HepG2 (cell line): ENCODE measurements around the gene SLC22A4. TPM values are rescaled to one million over a fixed set of nuclear protein-coding genes. Genes with fewer than 3 reads are reported as not detected.

Source experiments
- ARID2 ChIP-seq: sonication (generic); formaldehyde crosslinking; IDR thresholded peaks from 2 replicates; pipeline ENCODE4 v1.8.1; 2022; ENCODE audit warnings: mild to moderate bottlenecking, missing genetic modification reagents, borderline replicate concordance
- GLMP ChIP-seq: sonication (generic); formaldehyde crosslinking; IDR thresholded peaks from 2 replicates; pipeline ENCODE4 v1.9.0; 2021; ENCODE audit warnings: missing genetic modification reagents, mild to moderate bottlenecking, borderline replicate concordance
- KDM4B ChIP-seq: sonication (generic); formaldehyde crosslinking; IDR thresholded peaks from 2 replicates; pipeline ENCODE4 v1.4.0; 2020; ENCODE audit warnings: missing genetic modification reagents
- PRDM15 ChIP-seq: sonication (generic); formaldehyde crosslinking; IDR thresholded peaks from 2 replicates; pipeline ENCODE4 v1.4.0; 2020; ENCODE audit warnings: missing genetic modification reagents
- RAD21 ChIP-seq: fragments of 450-650 bp; formaldehyde crosslinking; IDR thresholded peaks from 2 replicates; pipeline ENCODE4 v1.5.0; 2020; ENCODE audit warnings: mild to moderate bottlenecking
- SIX1 ChIP-seq: sonication (generic); formaldehyde crosslinking; IDR thresholded peaks from 2 replicates; pipeline ENCODE4 v1.4.0; 2020; ENCODE audit warnings: missing genetic modification reagents, borderline replicate concordance
- ZBTB1 ChIP-seq: sonication (generic); formaldehyde crosslinking; IDR thresholded peaks from 2 replicates; pipeline ENCODE4 v1.4.0; 2020; ENCODE audit warnings: missing genetic modification reagents, borderline replicate concordance
- ZC3H4 ChIP-seq: sonication (generic); formaldehyde crosslinking; IDR thresholded peaks from 2 replicates; pipeline ENCODE4 v1.4.0; 2020; ENCODE audit warnings: missing genetic modification reagents, borderline replicate concordance
- ZNF160 ChIP-seq: sonication (generic); formaldehyde crosslinking; IDR thresholded peaks from 2 replicates; pipeline ENCODE4 v1.8.0; 2022; ENCODE audit warnings: mild to moderate bottlenecking, inconsistent platforms, missing genetic modification reagents
- ZNF232 ChIP-seq: sonication (generic); formaldehyde crosslinking; IDR thresholded peaks from 2 replicates; pipeline ENCODE4 v1.4.0; 2020; ENCODE audit warnings: missing genetic modification reagents, borderline replicate concordance
- ZNF589 ChIP-seq: sonication (generic); formaldehyde crosslinking; conservative IDR thresholded peaks from 2 replicates; pipeline ENCODE4 v1.8.0; 2022; ENCODE audit warnings: mild to moderate bottlenecking, moderate library complexity, missing genetic modification reagents
- polyA plus RNA-seq, 8 experiments: library from polyadenylated mRNA; depleted of rRNA in 3 of 8; stranded (reverse) in 7 of 8; unstranded in 1 of 8; fragments of >200 nt; fragmentation: Illumina TruSeq in 4 of 8; extraction: Trizol in 4 of 8; gene quantifications; 2 replicates each; pipeline versions ENCODE4 v1.2.1 to v1.2.3, GENCODE V29; 2011 to 2016; ENCODE audit warnings: low read depth in 4 of 8, missing spikeins in 1 of 8, mixed read lengths in 1 of 8; ENCODE audit not compliant: insufficient read depth in 1 of 8
- total RNA-seq, 5 experiments: library from RNA; depleted of rRNA; stranded (reverse); fragments of >200 nt; fragmentation: Illumina TruSeq; extraction: Trizol; gene quantifications; 2 replicates each; pipeline ENCODE4 v1.2.3, GENCODE V29; 2016; ENCODE audit warnings: low read depth in 1 of 5
- TF ChIP-seq, protein P1 (sequence below), 2 experiments: sonication (generic) in 1 of 2; formaldehyde crosslinking in 1 of 2; IDR thresholded peaks; 2 replicates each; pipeline versions ENCODE4 v1.4.0 to v1.6.1; 2016 to 2020; ENCODE audit warnings: borderline replicate concordance in 1 of 2, low read depth in 1 of 2, mild to moderate bottlenecking in 1 of 2, missing genetic modification reagents in 1 of 2
- TF ChIP-seq, protein P2 (sequence below): IDR thresholded peaks from 2 replicates; pipeline ENCODE4 v1.6.1; 2016; ENCODE audit warnings: low read depth, missing genetic modification reagents, missing compliant biosample characterization

SLC22A4 gene
- total and polyA plus RNA-seq, 2 of the 13 experiments (the other 11 are each of a cell fraction or from before 2014, with no cell fraction given): 0.33 to 0.62 TPM

DNA sequence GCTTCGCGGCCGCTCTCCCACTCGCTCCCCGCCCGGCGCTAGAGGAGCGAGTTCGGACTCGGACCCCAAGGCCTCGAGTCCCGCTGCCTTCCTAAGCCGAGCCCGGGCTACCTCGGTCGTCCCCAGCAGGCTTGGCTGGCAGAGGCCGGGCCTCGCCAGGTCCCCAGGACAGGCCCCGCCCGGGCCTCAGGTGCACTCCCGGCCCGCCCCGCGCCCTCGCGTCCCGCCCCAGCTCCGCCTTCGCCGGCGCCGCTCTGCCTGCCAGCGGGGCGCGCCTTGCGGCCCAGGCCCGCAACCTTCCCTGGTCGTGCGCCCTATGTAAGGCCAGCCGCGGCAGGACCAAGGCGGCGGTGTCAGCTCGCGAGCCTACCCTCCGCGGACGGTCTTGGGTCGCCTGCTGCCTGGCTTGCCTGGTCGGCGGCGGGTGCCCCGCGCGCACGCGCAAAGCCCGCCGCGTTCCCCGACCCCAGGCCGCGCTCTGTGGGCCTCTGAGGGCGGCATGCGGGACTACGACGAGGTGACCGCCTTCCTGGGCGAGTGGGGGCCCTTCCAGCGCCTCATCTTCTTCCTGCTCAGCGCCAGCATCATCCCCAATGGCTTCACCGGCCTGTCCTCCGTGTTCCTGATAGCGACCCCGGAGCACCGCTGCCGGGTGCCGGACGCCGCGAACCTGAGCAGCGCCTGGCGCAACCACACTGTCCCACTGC, 75.4 kb downstream of the SLC22A4 start, which contains the start of gene SLC22A5 (continued):
- TF ChIP-seq, protein P1, sequence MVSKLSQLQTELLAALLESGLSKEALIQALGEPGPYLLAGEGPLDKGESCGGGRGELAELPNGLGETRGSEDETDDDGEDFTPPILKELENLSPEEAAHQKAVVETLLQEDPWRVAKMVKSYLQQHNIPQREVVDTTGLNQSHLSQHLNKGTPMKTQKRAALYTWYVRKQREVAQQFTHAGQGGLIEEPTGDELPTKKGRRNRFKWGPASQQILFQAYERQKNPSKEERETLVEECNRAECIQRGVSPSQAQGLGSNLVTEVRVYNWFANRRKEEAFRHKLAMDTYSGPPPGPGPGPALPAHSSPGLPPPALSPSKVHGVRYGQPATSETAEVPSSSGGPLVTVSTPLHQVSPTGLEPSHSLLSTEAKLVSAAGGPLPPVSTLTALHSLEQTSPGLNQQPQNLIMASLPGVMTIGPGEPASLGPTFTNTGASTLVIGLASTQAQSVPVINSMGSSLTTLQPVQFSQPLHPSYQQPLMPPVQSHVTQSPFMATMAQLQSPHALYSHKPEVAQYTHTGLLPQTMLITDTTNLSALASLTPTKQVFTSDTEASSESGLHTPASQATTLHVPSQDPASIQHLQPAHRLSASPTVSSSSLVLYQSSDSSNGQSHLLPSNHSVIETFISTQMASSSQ (IDR thresholded peaks at IDR 0.05; ENCODE audit: low read depth): no peak
- TF ChIP-seq, protein P1 (CRISPR knock-in tag; IDR thresholded peaks at IDR 0.05; ENCODE audit: borderline replicate concordance): peak; percentile 46; the same call in 1 of the 2 replicates
- TF ChIP-seq KDM4B (CRISPR knock-in tag) (peak; percentile 24; the same call in 1 of the 2 replicates), ARID2 (peak; percentile 96), RAD21 (peak; percentile 52), ZBTB1 (CRISPR knock-in tag) (no peak), PRDM15 (CRISPR knock-in tag) (peak; percentile 51; the same call in 1 of the 2 replicates), ZNF160 (CRISPR knock-in tag) (peak; percentile 22), SIX1 (CRISPR knock-in tag) (no peak), GLMP (CRISPR knock-in tag) (peak; percentile 30; the same call in 1 of the 2 replicates), ZNF589 (CRISPR knock-in tag) (no peak), ZC3H4 (CRISPR knock-in tag) (no peak), ZNF232 (peak; percentile 46; the same call in 1 of the 2 replicates)
- TF ChIP-seq, protein P2, sequence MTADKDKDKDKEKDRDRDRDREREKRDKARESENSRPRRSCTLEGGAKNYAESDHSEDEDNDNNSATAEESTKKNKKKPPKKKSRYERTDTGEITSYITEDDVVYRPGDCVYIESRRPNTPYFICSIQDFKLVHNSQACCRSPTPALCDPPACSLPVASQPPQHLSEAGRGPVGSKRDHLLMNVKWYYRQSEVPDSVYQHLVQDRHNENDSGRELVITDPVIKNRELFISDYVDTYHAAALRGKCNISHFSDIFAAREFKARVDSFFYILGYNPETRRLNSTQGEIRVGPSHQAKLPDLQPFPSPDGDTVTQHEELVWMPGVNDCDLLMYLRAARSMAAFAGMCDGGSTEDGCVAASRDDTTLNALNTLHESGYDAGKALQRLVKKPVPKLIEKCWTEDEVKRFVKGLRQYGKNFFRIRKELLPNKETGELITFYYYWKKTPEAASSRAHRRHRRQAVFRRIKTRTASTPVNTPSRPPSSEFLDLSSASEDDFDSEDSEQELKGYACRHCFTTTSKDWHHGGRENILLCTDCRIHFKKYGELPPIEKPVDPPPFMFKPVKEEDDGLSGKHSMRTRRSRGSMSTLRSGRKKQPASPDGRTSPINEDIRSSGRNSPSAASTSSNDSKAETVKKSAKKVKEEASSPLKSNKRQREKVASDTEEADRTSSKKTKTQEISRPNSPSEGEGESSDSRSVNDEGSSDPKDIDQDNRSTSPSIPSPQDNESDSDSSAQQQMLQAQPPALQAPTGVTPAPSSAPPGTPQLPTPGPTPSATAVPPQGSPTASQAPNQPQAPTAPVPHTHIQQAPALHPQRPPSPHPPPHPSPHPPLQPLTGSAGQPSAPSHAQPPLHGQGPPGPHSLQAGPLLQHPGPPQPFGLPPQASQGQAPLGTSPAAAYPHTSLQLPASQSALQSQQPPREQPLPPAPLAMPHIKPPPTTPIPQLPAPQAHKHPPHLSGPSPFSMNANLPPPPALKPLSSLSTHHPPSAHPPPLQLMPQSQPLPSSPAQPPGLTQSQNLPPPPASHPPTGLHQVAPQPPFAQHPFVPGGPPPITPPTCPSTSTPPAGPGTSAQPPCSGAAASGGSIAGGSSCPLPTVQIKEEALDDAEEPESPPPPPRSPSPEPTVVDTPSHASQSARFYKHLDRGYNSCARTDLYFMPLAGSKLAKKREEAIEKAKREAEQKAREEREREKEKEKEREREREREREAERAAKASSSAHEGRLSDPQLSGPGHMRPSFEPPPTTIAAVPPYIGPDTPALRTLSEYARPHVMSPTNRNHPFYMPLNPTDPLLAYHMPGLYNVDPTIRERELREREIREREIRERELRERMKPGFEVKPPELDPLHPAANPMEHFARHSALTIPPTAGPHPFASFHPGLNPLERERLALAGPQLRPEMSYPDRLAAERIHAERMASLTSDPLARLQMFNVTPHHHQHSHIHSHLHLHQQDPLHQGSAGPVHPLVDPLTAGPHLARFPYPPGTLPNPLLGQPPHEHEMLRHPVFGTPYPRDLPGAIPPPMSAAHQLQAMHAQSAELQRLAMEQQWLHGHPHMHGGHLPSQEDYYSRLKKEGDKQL: no peak
